H9 (cell line): Measurements from ENCODE around the gene PIK3C2B. TPM values are rescaled to one million over a fixed set of nuclear protein-coding genes. Genes with fewer than 3 reads are reported as not detected.

Experiments used
- DNase-seq: peaks from one replicate; pipeline ENCODE4 v3.0.0-alpha.2; 2017
- H2AFZ ChIP-seq: one replicate; pipeline ENCODE4 v1.6.1; 2013; ENCODE audit warnings: mild to moderate bottlenecking, low read length, control low read depth, moderate library complexity
- H2AK5ac ChIP-seq: 2 replicates; pipeline ENCODE4 v1.6.1; 2013; ENCODE audit warnings: low read length, control low read depth, mixed read lengths; ENCODE audit not compliant: insufficient read length
- H2BK120ac ChIP-seq: one replicate; pipeline ENCODE4 v1.6.1; 2013; ENCODE audit warnings: low read depth, mild to moderate bottlenecking, low read length, control low read depth, inconsistent platforms; ENCODE audit not compliant: poor library complexity, severe bottlenecking
- H2BK12ac ChIP-seq: 2 replicates; pipeline ENCODE4 v1.6.1; 2013; ENCODE audit warnings: low read length, control low read depth, mixed read lengths, low read depth; ENCODE audit not compliant: insufficient read length
- H2BK15ac ChIP-seq: 2 replicates; pipeline ENCODE4 v1.6.1; 2013; ENCODE audit warnings: low read depth, low read length, control low read depth
- H2BK20ac ChIP-seq: one replicate; pipeline ENCODE4 v1.6.1; 2013; ENCODE audit warnings: low read depth, mild to moderate bottlenecking, low read length, control low read depth, inconsistent platforms; ENCODE audit not compliant: poor library complexity, severe bottlenecking
- H2BK5ac ChIP-seq: 2 replicates; pipeline ENCODE4 v1.6.1; 2013; ENCODE audit warnings: low read length, control low read depth, mixed read lengths; ENCODE audit not compliant: insufficient read length
- H3K14ac ChIP-seq: 2 replicates; pipeline ENCODE4 v1.6.1; 2013; ENCODE audit warnings: low read length, control low read depth; ENCODE audit not compliant: insufficient read depth
- H3K18ac ChIP-seq: 2 replicates; pipeline ENCODE4 v1.6.1; 2013; ENCODE audit warnings: low read depth, mild to moderate bottlenecking, mixed read lengths, low read length, control low read depth; ENCODE audit not compliant: insufficient read length
- H3K23ac ChIP-seq: 2 replicates; pipeline ENCODE4 v1.6.1; 2013; ENCODE audit warnings: low read length, control low read depth, mixed read lengths, low read depth; ENCODE audit not compliant: insufficient read length
- H3K23me2 ChIP-seq: 2 replicates; pipeline ENCODE4 v1.6.1; 2013; ENCODE audit warnings: low read depth, mild to moderate bottlenecking, mixed read lengths, low read length, control low read depth; ENCODE audit not compliant: insufficient read length, poor library complexity, severe bottlenecking
- H3K27ac ChIP-seq: 2 replicates; pipeline ENCODE4 v1.5.1; 2013; ENCODE audit warnings: low read length, control low read depth, mixed read lengths, low read depth; ENCODE audit not compliant: insufficient read length
- H3K27me3 ChIP-seq: 2 replicates; pipeline ENCODE4 v1.6.1; 2013; ENCODE audit warnings: low read length, control low read depth, inconsistent platforms; ENCODE audit not compliant: insufficient read depth
- H3K4ac ChIP-seq: 2 replicates; pipeline ENCODE4 v1.6.1; 2013; ENCODE audit warnings: low read depth, mild to moderate bottlenecking, control low read depth, inconsistent platforms, low read length, moderate library complexity
- H3K4me1 ChIP-seq: 2 replicates; pipeline ENCODE4 v1.6.1; 2013; ENCODE audit warnings: low read length, control low read depth, inconsistent platforms; ENCODE audit not compliant: insufficient read depth
- H3K4me2 ChIP-seq: 2 replicates; pipeline ENCODE4 v1.6.1; 2013; ENCODE audit warnings: low read length, control low read depth, mixed read lengths; ENCODE audit not compliant: insufficient read length, insufficient read depth
- H3K56ac ChIP-seq: 2 replicates; pipeline ENCODE4 v1.6.1; 2013; ENCODE audit warnings: low read depth, mild to moderate bottlenecking, mixed read lengths, low read length, control low read depth; ENCODE audit not compliant: insufficient read length
- H3K79me1 ChIP-seq: 2 replicates; pipeline ENCODE4 v1.6.1; 2013; ENCODE audit warnings: low read depth, mild to moderate bottlenecking, moderate library complexity, low read length, control low read depth, inconsistent platforms; ENCODE audit not compliant: insufficient read depth, poor library complexity, severe bottlenecking
- H3K79me2 ChIP-seq: 2 replicates; pipeline ENCODE4 v1.6.1; 2013; ENCODE audit warnings: low read length, control low read depth, inconsistent platforms; ENCODE audit not compliant: insufficient read depth
- H3K9ac ChIP-seq: 2 replicates; pipeline ENCODE4 v1.6.1; 2013; ENCODE audit warnings: low read length, control low read depth, mixed read lengths; ENCODE audit not compliant: insufficient read length; ENCODE audit errors: extremely low read depth
- H3K9me3 ChIP-seq: one replicate; pipeline ENCODE4 v1.6.1; 2013; ENCODE audit warnings: low read depth, low read length, inconsistent platforms; ENCODE audit not compliant: control insufficient read depth
- H3T11ph ChIP-seq: one replicate; pipeline ENCODE4 v1.6.1; 2013; ENCODE audit warnings: mild to moderate bottlenecking, low read length, control low read depth, inconsistent platforms
- H4K20me1 ChIP-seq: one replicate; pipeline ENCODE4 v1.6.1; 2013; ENCODE audit not compliant: control insufficient read depth, insufficient read length, insufficient read depth
- H4K5ac ChIP-seq: 2 replicates; pipeline ENCODE4 v1.6.1; 2013; ENCODE audit warnings: low read depth, mild to moderate bottlenecking, mixed read lengths, low read length, control low read depth; ENCODE audit not compliant: insufficient read length
- H4K8ac ChIP-seq: replicated peaks from 2 replicates; pipeline ENCODE4 v1.6.1; 2013; ENCODE audit warnings: low read length, control low read depth, mixed read lengths, low read depth; ENCODE audit not compliant: insufficient read length
- H4K91ac ChIP-seq: 2 replicates; pipeline ENCODE4 v1.6.1; 2013; ENCODE audit warnings: low read depth, mild to moderate bottlenecking, moderate library complexity, mixed read lengths, low read length, control low read depth; ENCODE audit not compliant: insufficient read length
- H3K27ac Mint-ChIP-seq, 3 experiments: 2 replicates in 2 of 3; 3 replicates in 1 of 3; pipeline ENCODE4 v1.8.0; 2020 to 2021; ENCODE audit warnings: mixed read lengths in 3 of 3, mild to moderate bottlenecking in 1 of 3, moderate library complexity in 1 of 3
- H3K27me3 Mint-ChIP-seq: 2 replicates; pipeline ENCODE4 v1.8.0; 2021; ENCODE audit warnings: low read depth, mild to moderate bottlenecking, moderate library complexity, mixed read lengths
- H3K36me3 Mint-ChIP-seq, 3 experiments: 2 replicates in 2 of 3; 3 replicates in 1 of 3; pipeline ENCODE4 v1.8.0; 2020 to 2021; ENCODE audit warnings: low read depth in 3 of 3, mixed read lengths in 3 of 3; ENCODE audit not compliant: insufficient read depth in 1 of 3
- H3K4me1 Mint-ChIP-seq, 2 experiments: 2 replicates each; pipeline ENCODE4 v1.8.0; 2020; ENCODE audit warnings: mixed read lengths in 2 of 2
- H3K4me3 Mint-ChIP-seq, 2 experiments: 2 replicates in 1 of 2; 3 replicates in 1 of 2; pipeline ENCODE4 v1.8.0; 2020 to 2021; ENCODE audit warnings: mild to moderate bottlenecking in 2 of 2, mixed read lengths in 2 of 2, moderate library complexity in 1 of 2
- H3K9me3 Mint-ChIP-seq, 2 experiments: 2 replicates in 1 of 2; 3 replicates in 1 of 2; pipeline ENCODE4 v1.8.0; 2020; ENCODE audit warnings: mild to moderate bottlenecking in 2 of 2, mixed read lengths in 2 of 2, moderate library complexity in 1 of 2
- WGBS: extraction: QIAGEN DNeasy Blood & Tissue Kit; methylation state at CpG from one replicate; pipeline ENCODE4 v1.1.7; 2013; ENCODE audit warnings: missing lambda C conversion rate, low lambda C conversion rate, mixed read lengths; ENCODE audit not compliant: insufficient read length; ENCODE audit errors: extremely low coverage; 5-methylcytosine and 5-hydroxymethylcytosine counted together
- total RNA-seq: library from RNA; stranded (reverse); gene quantifications from 2 replicates; pipeline ENCODE4 v1.2.1, GENCODE V29; 2021
- TF ChIP-seq, protein P1 (sequence below): fragments of 200-600 bp; sonication (generic); conservative IDR thresholded peaks from 3 replicates; pipeline ENCODE4 v1.8.0; 2021; ENCODE audit warnings: antibody characterized with exemption, mild to moderate bottlenecking

PIK3C2B gene
- total RNA-seq, 1 experiment from 2014 or later = 13.1 TPM

DNA sequence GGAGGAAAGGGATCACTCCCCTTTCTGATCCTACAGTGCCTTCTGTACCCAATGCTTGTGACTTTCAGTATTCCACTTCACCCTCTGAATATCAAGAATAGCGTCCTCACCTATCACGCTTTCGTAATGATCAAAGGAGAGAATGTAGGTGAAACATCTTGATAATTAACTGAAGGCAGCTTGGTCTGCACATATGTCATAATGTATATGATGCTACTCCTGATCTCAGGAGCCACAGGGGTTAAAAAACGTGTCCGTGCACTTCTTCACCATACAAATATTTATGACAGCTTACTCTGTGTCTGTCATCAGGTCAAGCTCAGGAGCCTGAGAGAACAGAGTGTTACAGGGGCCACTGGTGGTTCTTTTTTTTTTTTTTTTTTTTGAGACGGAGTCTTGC, 1.2 kb upstream of the PIK3C2B start:
- H3K23ac ChIP-seq = no peak overlapping the region
- H4K91ac ChIP-seq = no peak overlapping the region
- no peak overlapping the region for H2BK120ac ChIP-seq
- no CpG with 5 or more reads among the region's 6 CpGs for WGBS
- TF ChIP-seq, protein P1, sequence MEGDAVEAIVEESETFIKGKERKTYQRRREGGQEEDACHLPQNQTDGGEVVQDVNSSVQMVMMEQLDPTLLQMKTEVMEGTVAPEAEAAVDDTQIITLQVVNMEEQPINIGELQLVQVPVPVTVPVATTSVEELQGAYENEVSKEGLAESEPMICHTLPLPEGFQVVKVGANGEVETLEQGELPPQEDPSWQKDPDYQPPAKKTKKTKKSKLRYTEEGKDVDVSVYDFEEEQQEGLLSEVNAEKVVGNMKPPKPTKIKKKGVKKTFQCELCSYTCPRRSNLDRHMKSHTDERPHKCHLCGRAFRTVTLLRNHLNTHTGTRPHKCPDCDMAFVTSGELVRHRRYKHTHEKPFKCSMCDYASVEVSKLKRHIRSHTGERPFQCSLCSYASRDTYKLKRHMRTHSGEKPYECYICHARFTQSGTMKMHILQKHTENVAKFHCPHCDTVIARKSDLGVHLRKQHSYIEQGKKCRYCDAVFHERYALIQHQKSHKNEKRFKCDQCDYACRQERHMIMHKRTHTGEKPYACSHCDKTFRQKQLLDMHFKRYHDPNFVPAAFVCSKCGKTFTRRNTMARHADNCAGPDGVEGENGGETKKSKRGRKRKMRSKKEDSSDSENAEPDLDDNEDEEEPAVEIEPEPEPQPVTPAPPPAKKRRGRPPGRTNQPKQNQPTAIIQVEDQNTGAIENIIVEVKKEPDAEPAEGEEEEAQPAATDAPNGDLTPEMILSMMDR = no peak
- H4K8ac ChIP-seq = no peak overlapping the region
- Mint-ChIP-seq H3K27me3 (peaks cover 24% of the 10 kb centered on the region), H3K9me3 (no peaks in the 10 kb centered on the region), H3K4me3 (peak overlapping the region; percentile 74 to 88), H3K36me3 (no peaks in the 10 kb centered on the region), H3K4me1 (peaks cover 28 to 32% of the 10 kb centered on the region in 2 experiments), H3K27ac (no peak overlapping the region)
- no peaks in the 10 kb centered on the region for H4K20me1 ChIP-seq
- no peak overlapping the region for H4K5ac ChIP-seq
- no peak overlapping the region for H2BK12ac ChIP-seq
- no peaks in the 10 kb centered on the region for H3K9me3 ChIP-seq
- H3K23me2 ChIP-seq = peaks cover 16% of the 10 kb centered on the region
- no peak overlapping the region for H3K14ac ChIP-seq
- no peak overlapping the region for H3K27ac ChIP-seq
- no peaks in the 10 kb centered on the region for H3K79me1 ChIP-seq
- H2BK20ac ChIP-seq = no peak overlapping the region
- H3K9ac ChIP-seq = no peak overlapping the region
- DNase-seq = no peak
- H2BK5ac ChIP-seq = no peak overlapping the region
- H3K4me1 ChIP-seq = peaks cover 9% of the 10 kb centered on the region; the same call in 1 of the 2 replicates
- no peak overlapping the region for H2BK15ac ChIP-seq
- H3K4ac ChIP-seq = no peak overlapping the region
- H2AFZ ChIP-seq = no peak overlapping the region
- H3K79me2 ChIP-seq = no peaks in the 10 kb centered on the region
- no peak overlapping the region for H3K56ac ChIP-seq
- H3K18ac ChIP-seq = no peak overlapping the region
- peak overlapping the region; percentile 78 for H3K4me2 ChIP-seq
- H3K27me3 ChIP-seq = no peaks in the 10 kb centered on the region
- H2AK5ac ChIP-seq = no peak overlapping the region
- no peak overlapping the region for H3T11ph ChIP-seq
